Measurements from ENCODE around the gene RNGTT. TPM values are rescaled to one million over a fixed set of nuclear protein-coding genes. Genes with fewer than 3 reads are reported as not detected.

The RNGTT gene
- total RNA-seq, 1 experiment from 2014 or later = 15.7 TPM

GRCh38 chr6:88806728-88807127 lies 156.7 kb downstream of the RNGTT start:
- CTCF ChIA-PET = no interaction called here
- POLR2A ChIA-PET (ENCODE audit: unreplicated experiment) = no interaction called here
- no peak overlapping the region for H3K4me3 ChIP-seq (ENCODE audit: low read length)
- DNase-seq (no peak), ATAC-seq (no peak)
- intact Hi-C loops (cut with micrococcal nuclease) = no loop called here
- H3K79me2 ChIP-seq (ENCODE audit: low read length) = no peaks in the 10 kb centered on the region
- no peak overlapping the region for H3K4me2 ChIP-seq (ENCODE audit: low read length)
- H3K9me3 ChIP-seq (ENCODE audit: low read length) = no peaks in the 10 kb centered on the region
- no peak overlapping the region for H3K27ac ChIP-seq (ENCODE audit: low read length)
- no TSS peak for BruUV-seq (replicated peaks)
- H2AFZ ChIP-seq (ENCODE audit: low read length) = no peak overlapping the region
- H3K9me2 ChIP-seq (replicated peaks; ENCODE audit: low read length) = no peaks in the 10 kb centered on the region
- TF ChIP-seq CTCF (conservative IDR thresholded peaks at IDR 0.05; ENCODE audit: low read depth, low read length) (no peak), EZH2 (IDR thresholded peaks at IDR 0.05; ENCODE audit: low read length, unreplicated experiment) (no peak), EZH2phosphoT487 (IDR thresholded peaks at IDR 0.05; ENCODE audit: borderline replicate concordance, low read length) (no peak)
- no peaks in the 10 kb centered on the region for H4K20me1 ChIP-seq (ENCODE audit: low read length)
- H3K27me3 ChIP-seq (ENCODE audit: low read length) = no peaks in the 10 kb centered on the region
- 0 out of 2 replicates have a peak, but pooled peaks cover 2% of the 10 kb centered on the region for H3K36me3 ChIP-seq (ENCODE audit: low read depth, low read length)
- no peaks in the 10 kb centered on the region for H3F3A ChIP-seq (ENCODE audit: low read length, unreplicated experiment)
- no peaks in the 10 kb centered on the region for H3K4me1 ChIP-seq (ENCODE audit: insufficient read depth, low read length)
- no peak overlapping the region for H3K9ac ChIP-seq (ENCODE audit: low read length)

- Histone ChIP-seq H3K27me3 (ENCODE audit: low read length) (no peaks in the 10 kb centered on the region), H3K36me3 (ENCODE audit: low read depth, low read length) (0 out of 2 replicates have a peak, but pooled peaks cover 2% of the 10 kb centered on the region), H3K4me3 (ENCODE audit: low read length) (no peak overlapping the region), H3K9ac (ENCODE audit: low read length) (no peak overlapping the region), H3K9me2 (replicated peaks; ENCODE audit: low read length) (no peaks in the 10 kb centered on the region), H3K4me2 (ENCODE audit: low read length) (no peak overlapping the region), H3K27ac (ENCODE audit: low read length) (no peak overlapping the region), H3K79me2 (ENCODE audit: low read length) (no peaks in the 10 kb centered on the region), H4K20me1 (ENCODE audit: low read length) (no peaks in the 10 kb centered on the region), H2AFZ (ENCODE audit: low read length) (no peak overlapping the region), H3K9me3 (ENCODE audit: low read length) (no peaks in the 10 kb centered on the region), H3K4me1 (ENCODE audit: insufficient read depth, low read length) (no peaks in the 10 kb centered on the region), H3F3A (ENCODE audit: low read length, unreplicated experiment) (no peaks in the 10 kb centered on the region)
- ChIA-PET CTCF (no interaction called here), POLR2A (ENCODE audit: unreplicated experiment) (no interaction called here)
- DNase-seq (no peak), ATAC-seq (no peak)
- TF ChIP-seq CTCF (conservative IDR thresholded peaks at IDR 0.05; ENCODE audit: low read depth, low read length) (no peak), EZH2phosphoT487 (IDR thresholded peaks at IDR 0.05; ENCODE audit: borderline replicate concordance, low read length) (no peak), EZH2 (IDR thresholded peaks at IDR 0.05; ENCODE audit: low read length, unreplicated experiment) (no peak)
- intact Hi-C loops (cut with micrococcal nuclease) = no loop called here
- no TSS peak for BruUV-seq (replicated peaks)
Observed at GRCh38 chr6:88804701-88805100, 158.7 kb downstream of the RNGTT start.

GRCh38 chr6:88785478-88785877 lies 177.9 kb downstream of the RNGTT start:
- DNase-seq (no peak), ATAC-seq (no peak)
- BruUV-seq (replicated peaks) = no TSS peak
- POLR2A ChIA-PET (ENCODE audit: unreplicated experiment) = no interaction called here
- H3K4me1 ChIP-seq (ENCODE audit: insufficient read depth, low read length) = no peaks in the 10 kb centered on the region
- H4K20me1 ChIP-seq (ENCODE audit: low read length) = no peaks in the 10 kb centered on the region
- CTCF ChIA-PET = no interaction called here
- H2AFZ ChIP-seq (ENCODE audit: low read length) = no peak overlapping the region
- TF ChIP-seq EZH2 (IDR thresholded peaks at IDR 0.05; ENCODE audit: low read length, unreplicated experiment) = no peak
- TF ChIP-seq EZH2phosphoT487 (IDR thresholded peaks at IDR 0.05; ENCODE audit: borderline replicate concordance, low read length) = no peak
- no peak for TF ChIP-seq CTCF (conservative IDR thresholded peaks at IDR 0.05; ENCODE audit: low read depth, low read length)
- no peaks in the 10 kb centered on the region for H3K27me3 ChIP-seq (ENCODE audit: low read length)
- no peak overlapping the region for H3K27ac ChIP-seq (ENCODE audit: low read length)
- no peaks in the 10 kb centered on the region for H3F3A ChIP-seq (ENCODE audit: low read length, unreplicated experiment)
- intact Hi-C loops (cut with micrococcal nuclease) = no loop called here
- H3K79me2 ChIP-seq (ENCODE audit: low read length) = no peaks in the 10 kb centered on the region
- no peak overlapping the region for H3K9ac ChIP-seq (ENCODE audit: low read length)
- H3K9me3 ChIP-seq (ENCODE audit: low read length) = no peaks in the 10 kb centered on the region
- no peak overlapping the region for H3K4me2 ChIP-seq (ENCODE audit: low read length)
- H3K9me2 ChIP-seq (replicated peaks; ENCODE audit: low read length) = no peaks in the 10 kb centered on the region
- no peak overlapping the region for H3K4me3 ChIP-seq (ENCODE audit: low read length)
- no peaks in the 10 kb centered on the region for H3K36me3 ChIP-seq (ENCODE audit: low read depth, low read length)

All from PC-3 (cell line).